SK-N-SH treated with all-trans-retinoic acid at 6 μM for 48 hours (cell line): ENCODE data around the gene BIN1.
A peak's percentile ranks its signal among the peaks of the same experiment; 100 is the strongest.

Experiments used
- ATAC-seq: fragments of 200-7000 bp; cut with Tn5 transposase; 3 replicates; pipeline ENCODE4 v1.9.1; 2020; ENCODE audit warnings: mild to moderate bottlenecking, moderate library complexity
- ARNTL ChIP-seq: fragments of 450-650 bp; formaldehyde crosslinking; IDR thresholded peaks from 2 replicates; pipeline ENCODE4 v1.5.0; 2020; ENCODE audit warnings: low read depth, mild to moderate bottlenecking, moderate library complexity, borderline replicate concordance
- BACH2 ChIP-seq: fragments of 250-450 bp; sonication (Bioruptor Pico); IDR thresholded peaks from 2 replicates; pipeline ENCODE4 v1.9.0; 2021; ENCODE audit warnings: mild to moderate bottlenecking, borderline replicate concordance
- CSDC2 ChIP-seq: fragments of 250-450 bp; sonication (Bioruptor Pico); IDR thresholded peaks from 2 replicates; pipeline ENCODE4 v1.5.0; 2020; ENCODE audit warnings: mild to moderate bottlenecking, moderate library complexity
- ESRRG ChIP-seq: fragments of 250-450 bp; sonication (Bioruptor Pico); IDR thresholded peaks from 2 replicates; pipeline ENCODE4 v1.6.1; 2021; ENCODE audit warnings: mild to moderate bottlenecking
- GLIS3 ChIP-seq: fragments of 250-450 bp; sonication (Bioruptor Pico); IDR thresholded peaks from 2 replicates; pipeline ENCODE4 v1.5.0; 2020; ENCODE audit warnings: mild to moderate bottlenecking, moderate library complexity
- ISL1 ChIP-seq: fragments of 250-450 bp; sonication (Bioruptor Pico); IDR thresholded peaks from 2 replicates; pipeline ENCODE4 v2.1.2; 2022; ENCODE audit warnings: mild to moderate bottlenecking, moderate library complexity
- OSR1 ChIP-seq: fragments of 250-450 bp; sonication (Bioruptor Pico); IDR thresholded peaks from 2 replicates; pipeline ENCODE4 v1.8.0; 2022; ENCODE audit warnings: moderate library complexity, mild to moderate bottlenecking, inconsistent platforms
- PPARA ChIP-seq: fragments of 250-450 bp; sonication (Bioruptor Pico); IDR thresholded peaks from 2 replicates; pipeline ENCODE4 v1.5.0; 2020; ENCODE audit warnings: mild to moderate bottlenecking, borderline replicate concordance
- RARB ChIP-seq: fragments of 250-450 bp; sonication (Bioruptor Pico); IDR thresholded peaks from 2 replicates; pipeline ENCODE4 v1.8.0; 2021; ENCODE audit warnings: mild to moderate bottlenecking, moderate library complexity
- SNAI2 ChIP-seq: fragments of 250-450 bp; sonication (Bioruptor Pico); IDR thresholded peaks from 2 replicates; pipeline ENCODE4 v1.5.0; 2020; ENCODE audit warnings: mild to moderate bottlenecking, moderate library complexity
- TCF4 ChIP-seq: fragments of 250-450 bp; sonication (Bioruptor Pico); IDR thresholded peaks from 2 replicates; pipeline ENCODE4 v1.8.0; 2021; ENCODE audit warnings: mild to moderate bottlenecking, moderate library complexity, borderline replicate concordance
- TOX ChIP-seq: fragments of 250-450 bp; sonication (Bioruptor Pico); IDR thresholded peaks from 2 replicates; pipeline ENCODE4 v1.8.0; 2021; ENCODE audit warnings: mild to moderate bottlenecking, moderate library complexity, borderline replicate concordance
- ZFP3 ChIP-seq: fragments of 250-450 bp; sonication (Bioruptor Pico); IDR thresholded peaks from 2 replicates; pipeline ENCODE4 v1.5.0; 2020; ENCODE audit warnings: mild to moderate bottlenecking, moderate library complexity
- ZFP30 ChIP-seq: fragments of 450-650 bp; formaldehyde crosslinking; IDR thresholded peaks from 2 replicates; pipeline ENCODE4 v1.5.0; 2022; ENCODE audit warnings: mild to moderate bottlenecking, moderate library complexity
- ZNF70 ChIP-seq: fragments of 450-650 bp; formaldehyde crosslinking; IDR thresholded peaks from 2 replicates; pipeline ENCODE4 v1.5.0; 2020; ENCODE audit warnings: mild to moderate bottlenecking, moderate library complexity
- ZNF8 ChIP-seq: fragments of 450-650 bp; formaldehyde crosslinking; IDR thresholded peaks from 2 replicates; pipeline ENCODE4 v1.5.0; 2020; ENCODE audit warnings: mild to moderate bottlenecking, moderate library complexity
- TF ChIP-seq, protein P1 (sequence below): fragments of 250-450 bp; sonication (Bioruptor Pico); IDR thresholded peaks from 2 replicates; pipeline ENCODE4 v1.5.1; 2021; ENCODE audit warnings: mild to moderate bottlenecking, moderate library complexity
- TF ChIP-seq, protein P2 (sequence below): fragments of 250-450 bp; sonication (Bioruptor Pico); IDR thresholded peaks from 2 replicates; pipeline ENCODE4 v1.5.0; 2020; ENCODE audit warnings: mild to moderate bottlenecking, moderate library complexity
- TF ChIP-seq, protein P3 (sequence below): fragments of 250-450 bp; sonication (Bioruptor Pico); IDR thresholded peaks from 2 replicates; pipeline ENCODE4 v1.8.0; 2020; ENCODE audit warnings: mild to moderate bottlenecking, moderate library complexity, borderline replicate concordance
- TF ChIP-seq, protein P4 (sequence below): fragments of 250-450 bp; sonication (Bioruptor Pico); IDR thresholded peaks from 2 replicates; pipeline ENCODE4 v1.5.1; 2020; ENCODE audit warnings: low read depth, mild to moderate bottlenecking, moderate library complexity

Gene BIN1

DNA sequence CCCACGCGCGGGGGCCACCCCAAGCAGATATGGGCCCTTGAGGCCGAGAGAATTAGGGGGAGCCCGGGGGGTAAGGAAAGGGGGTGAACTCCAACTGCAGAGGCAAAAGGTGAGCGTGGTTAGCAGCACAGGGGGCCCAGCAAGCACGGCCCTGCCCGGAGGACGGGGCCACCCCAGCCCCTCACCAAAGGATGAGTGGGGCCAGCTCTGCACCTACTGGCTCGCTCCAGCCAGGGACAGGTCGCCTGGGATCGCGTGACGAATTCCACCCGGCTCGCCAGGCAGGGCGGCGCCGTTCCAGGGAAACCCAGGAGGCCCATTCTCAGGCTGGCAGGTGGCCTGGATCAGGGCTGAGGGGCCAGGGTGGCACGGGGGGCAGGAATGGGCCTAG, 38.6 kb downstream of the BIN1 start:
- no peak for ATAC-seq

DNA sequence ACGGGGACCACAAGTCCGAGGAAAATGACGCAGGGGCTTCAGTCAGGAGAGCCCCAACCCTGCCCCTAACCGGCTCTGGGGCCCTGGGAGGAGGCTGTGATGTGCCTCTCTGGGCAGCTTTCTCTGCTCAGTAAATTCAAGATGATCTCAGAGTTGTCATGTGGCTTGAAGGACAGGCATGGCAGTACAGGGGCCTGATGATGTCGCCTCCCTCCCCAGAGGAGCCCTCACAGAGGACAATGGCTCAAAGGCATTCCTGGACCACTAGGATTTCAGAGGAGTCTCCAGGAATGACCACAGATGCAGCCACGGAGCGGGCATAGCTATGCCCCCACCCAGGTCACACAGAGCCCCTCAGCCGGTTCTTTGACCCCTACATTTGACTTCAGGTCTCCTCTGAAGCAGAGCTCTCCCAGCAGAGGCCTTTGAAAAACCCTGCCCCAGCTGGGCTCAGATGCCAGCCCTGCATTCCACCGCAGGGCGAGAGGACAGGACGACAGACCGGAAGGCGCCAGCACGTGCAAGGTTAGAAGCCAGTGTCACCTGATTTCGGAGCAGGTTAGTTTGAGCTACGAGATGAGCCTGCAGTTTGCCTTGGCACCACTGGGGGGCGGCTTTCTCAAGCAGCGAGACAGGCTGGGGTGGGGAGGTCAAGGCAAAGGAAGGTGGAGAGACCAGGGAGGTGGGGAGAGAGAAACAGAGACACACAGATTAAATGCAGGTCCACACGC, 39.2 kb downstream of the BIN1 start:
- TF ChIP-seq BACH2 (CRISPR knock-in tag) (no peak), RARB (CRISPR knock-in tag) (no peak), ZFP30 (CRISPR knock-in tag) (no peak), ZNF8 (CRISPR knock-in tag) (no peak), CSDC2 (CRISPR knock-in tag) (no peak), TCF4 (no peak), ZFP3 (no peak)
- peak; percentile 26; the same call in 2 of the 3 replicates for ATAC-seq

More for the DNA sequence above, 38.6 kb downstream of the BIN1 start:
- TF ChIP-seq, protein P1, sequence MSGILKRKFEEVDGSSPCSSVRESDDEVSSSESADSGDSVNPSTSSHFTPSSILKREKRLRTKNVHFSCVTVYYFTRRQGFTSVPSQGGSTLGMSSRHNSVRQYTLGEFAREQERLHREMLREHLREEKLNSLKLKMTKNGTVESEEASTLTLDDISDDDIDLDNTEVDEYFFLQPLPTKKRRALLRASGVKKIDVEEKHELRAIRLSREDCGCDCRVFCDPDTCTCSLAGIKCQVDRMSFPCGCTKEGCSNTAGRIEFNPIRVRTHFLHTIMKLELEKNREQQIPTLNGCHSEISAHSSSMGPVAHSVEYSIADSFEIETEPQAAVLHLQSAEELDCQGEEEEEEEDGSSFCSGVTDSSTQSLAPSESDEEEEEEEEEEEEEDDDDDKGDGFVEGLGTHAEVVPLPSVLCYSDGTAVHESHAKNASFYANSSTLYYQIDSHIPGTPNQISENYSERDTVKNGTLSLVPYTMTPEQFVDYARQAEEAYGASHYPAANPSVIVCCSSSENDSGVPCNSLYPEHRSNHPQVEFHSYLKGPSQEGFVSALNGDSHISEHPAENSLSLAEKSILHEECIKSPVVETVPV (CRISPR knock-in tag): no peak
- TF ChIP-seq GLIS3 (CRISPR knock-in tag): no peak
- TF ChIP-seq, all 23 proteins: peak for 0

DNA sequence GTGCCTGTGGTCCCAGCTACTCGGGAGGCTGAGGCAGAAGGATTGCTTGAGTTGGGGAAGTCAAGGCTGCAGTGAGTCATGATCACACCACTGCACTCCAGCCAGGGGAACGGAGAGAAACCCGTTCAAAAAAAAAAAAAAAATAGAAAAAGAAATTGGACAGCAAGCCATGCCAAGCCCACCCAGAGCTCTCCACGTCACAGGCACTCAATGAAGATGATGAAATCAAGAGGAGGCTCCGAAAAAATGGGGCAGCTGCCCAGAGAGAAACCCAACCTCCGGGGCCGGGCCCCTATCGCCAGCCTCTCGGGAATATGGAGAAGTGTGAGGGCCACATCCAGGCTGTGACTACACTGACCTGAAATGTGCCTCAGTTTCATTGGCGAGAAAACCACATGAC, 40.0 kb downstream of the BIN1 start:
- ATAC-seq: no peak
- TF ChIP-seq ISL1: no peak
- TF ChIP-seq, protein P2, sequence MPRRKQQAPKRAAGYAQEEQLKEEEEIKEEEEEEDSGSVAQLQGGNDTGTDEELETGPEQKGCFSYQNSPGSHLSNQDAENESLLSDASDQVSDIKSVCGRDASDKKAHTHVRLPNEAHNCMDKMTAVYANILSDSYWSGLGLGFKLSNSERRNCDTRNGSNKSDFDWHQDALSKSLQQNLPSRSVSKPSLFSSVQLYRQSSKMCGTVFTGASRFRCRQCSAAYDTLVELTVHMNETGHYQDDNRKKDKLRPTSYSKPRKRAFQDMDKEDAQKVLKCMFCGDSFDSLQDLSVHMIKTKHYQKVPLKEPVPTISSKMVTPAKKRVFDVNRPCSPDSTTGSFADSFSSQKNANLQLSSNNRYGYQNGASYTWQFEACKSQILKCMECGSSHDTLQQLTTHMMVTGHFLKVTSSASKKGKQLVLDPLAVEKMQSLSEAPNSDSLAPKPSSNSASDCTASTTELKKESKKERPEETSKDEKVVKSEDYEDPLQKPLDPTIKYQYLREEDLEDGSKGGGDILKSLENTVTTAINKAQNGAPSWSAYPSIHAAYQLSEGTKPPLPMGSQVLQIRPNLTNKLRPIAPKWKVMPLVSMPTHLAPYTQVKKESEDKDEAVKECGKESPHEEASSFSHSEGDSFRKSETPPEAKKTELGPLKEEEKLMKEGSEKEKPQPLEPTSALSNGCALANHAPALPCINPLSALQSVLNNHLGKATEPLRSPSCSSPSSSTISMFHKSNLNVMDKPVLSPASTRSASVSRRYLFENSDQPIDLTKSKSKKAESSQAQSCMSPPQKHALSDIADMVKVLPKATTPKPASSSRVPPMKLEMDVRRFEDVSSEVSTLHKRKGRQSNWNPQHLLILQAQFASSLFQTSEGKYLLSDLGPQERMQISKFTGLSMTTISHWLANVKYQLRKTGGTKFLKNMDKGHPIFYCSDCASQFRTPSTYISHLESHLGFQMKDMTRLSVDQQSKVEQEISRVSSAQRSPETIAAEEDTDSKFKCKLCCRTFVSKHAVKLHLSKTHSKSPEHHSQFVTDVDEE (CRISPR knock-in tag): no peak
- TF ChIP-seq ESRRG (CRISPR knock-in tag): no peak
- TF ChIP-seq SNAI2 (CRISPR knock-in tag): no peak
- TF ChIP-seq TCF4: no peak
- TF ChIP-seq ZNF70 (CRISPR knock-in tag): no peak
- TF ChIP-seq PPARA (CRISPR knock-in tag): no peak
- TF ChIP-seq, protein P3, sequence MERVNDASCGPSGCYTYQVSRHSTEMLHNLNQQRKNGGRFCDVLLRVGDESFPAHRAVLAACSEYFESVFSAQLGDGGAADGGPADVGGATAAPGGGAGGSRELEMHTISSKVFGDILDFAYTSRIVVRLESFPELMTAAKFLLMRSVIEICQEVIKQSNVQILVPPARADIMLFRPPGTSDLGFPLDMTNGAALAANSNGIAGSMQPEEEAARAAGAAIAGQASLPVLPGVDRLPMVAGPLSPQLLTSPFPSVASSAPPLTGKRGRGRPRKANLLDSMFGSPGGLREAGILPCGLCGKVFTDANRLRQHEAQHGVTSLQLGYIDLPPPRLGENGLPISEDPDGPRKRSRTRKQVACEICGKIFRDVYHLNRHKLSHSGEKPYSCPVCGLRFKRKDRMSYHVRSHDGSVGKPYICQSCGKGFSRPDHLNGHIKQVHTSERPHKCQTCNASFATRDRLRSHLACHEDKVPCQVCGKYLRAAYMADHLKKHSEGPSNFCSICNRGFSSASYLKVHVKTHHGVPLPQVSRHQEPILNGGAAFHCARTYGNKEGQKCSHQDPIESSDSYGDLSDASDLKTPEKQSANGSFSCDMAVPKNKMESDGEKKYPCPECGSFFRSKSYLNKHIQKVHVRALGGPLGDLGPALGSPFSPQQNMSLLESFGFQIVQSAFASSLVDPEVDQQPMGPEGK (CRISPR knock-in tag): no peak
- TF ChIP-seq TOX (CRISPR knock-in tag): no peak
- TF ChIP-seq CSDC2 (CRISPR knock-in tag): no peak
- TF ChIP-seq, protein P1 (CRISPR knock-in tag): no peak
- no peak for TF ChIP-seq BACH2 (CRISPR knock-in tag)
- TF ChIP-seq GLIS3 (CRISPR knock-in tag): no peak
- no peak for TF ChIP-seq ZFP30 (CRISPR knock-in tag)
- no peak for TF ChIP-seq RARB (CRISPR knock-in tag)
- TF ChIP-seq ARNTL: no peak
- TF ChIP-seq OSR1 (CRISPR knock-in tag): no peak
- TF ChIP-seq, protein P4, sequence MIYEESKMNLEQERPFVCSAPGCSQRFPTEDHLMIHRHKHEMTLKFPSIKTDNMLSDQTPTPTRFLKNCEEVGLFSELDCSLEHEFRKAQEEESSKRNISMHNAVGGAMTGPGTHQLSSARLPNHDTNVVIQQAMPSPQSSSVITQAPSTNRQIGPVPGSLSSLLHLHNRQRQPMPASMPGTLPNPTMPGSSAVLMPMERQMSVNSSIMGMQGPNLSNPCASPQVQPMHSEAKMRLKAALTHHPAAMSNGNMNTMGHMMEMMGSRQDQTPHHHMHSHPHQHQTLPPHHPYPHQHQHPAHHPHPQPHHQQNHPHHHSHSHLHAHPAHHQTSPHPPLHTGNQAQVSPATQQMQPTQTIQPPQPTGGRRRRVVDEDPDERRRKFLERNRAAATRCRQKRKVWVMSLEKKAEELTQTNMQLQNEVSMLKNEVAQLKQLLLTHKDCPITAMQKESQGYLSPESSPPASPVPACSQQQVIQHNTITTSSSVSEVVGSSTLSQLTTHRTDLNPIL (CRISPR knock-in tag): no peak
